GM12873 (cell line): ENCODE data around the gene CD226.

Experiments
- CTCF ChIP-seq: IDR thresholded peaks from 2 replicates; pipeline ENCODE4 v1.5.1; 2012; ENCODE audit warnings: low read depth, mild to moderate bottlenecking, moderate library complexity, low read length, control low read depth; ENCODE audit not compliant: insufficient read depth; ENCODE audit errors: missing control alignments

Gene CD226

GRCh38 chr18:69839497-69839896, 108.2 kb downstream of the CD226 start:
- no peak for TF ChIP-seq CTCF

- TF ChIP-seq CTCF, result no peak
Observed at GRCh38 chr18:69838620-69839411, 108.9 kb downstream of the CD226 start.

GRCh38 chr18:69838003-69838402, 109.7 kb downstream of the CD226 start:
- TF ChIP-seq CTCF, result no peak

GRCh38 chr18:69830189-69830588, 117.5 kb downstream of the CD226 start:
- TF ChIP-seq CTCF, result no peak

GRCh38 chr18:69820538-69820937, 127.1 kb downstream of the CD226 start:
- no peak for TF ChIP-seq CTCF

GRCh38 chr18:69819460-69819859, 128.2 kb downstream of the CD226 start:
- no peak for TF ChIP-seq CTCF

GRCh38 chr18:69817335-69817940, 130.2 kb downstream of the CD226 start:
- no peak for TF ChIP-seq CTCF
